Natural killer cell (primary cell): ENCODE data around the gene PSMB2. TPM values are rescaled to one million over a fixed set of nuclear protein-coding genes. Genes with fewer than 3 reads are reported as not detected.

Experiments used
- ATAC-seq, 3 donors: fragments of 150-1000 bp in 2 of 3; fragments of 200-7000 bp in 1 of 3; cut with Tn5 transposase; 1 replicate in 1 of 3; 2 replicates in 2 of 3; pipeline ENCODE4 v1.10.0; 2021; ENCODE audit warnings: mild to moderate bottlenecking in 2 of 3, moderate library complexity in 2 of 3
- DNase-seq, 2 donors: peaks; one replicate each; pipeline versions ENCODE4 v3.0.0 to v3.0.0-alpha.2; 2013 to 2021; ENCODE audit warnings: mixed read lengths in 1 of 2
- H3K27ac ChIP-seq: one replicate; pipeline ENCODE4 v1.5.1; 2013; ENCODE audit warnings: mild to moderate bottlenecking, low read length
- H3K27me3 ChIP-seq: one replicate; pipeline ENCODE4 v1.6.1; 2013; ENCODE audit warnings: low read length; ENCODE audit not compliant: control insufficient read depth, insufficient read depth
- H3K36me3 ChIP-seq: one replicate; pipeline ENCODE4 v1.6.1; 2013; ENCODE audit warnings: low read length; ENCODE audit not compliant: control insufficient read depth, insufficient read depth
- H3K4me1 ChIP-seq: one replicate; pipeline ENCODE4 v1.6.1; 2013; ENCODE audit warnings: low read length; ENCODE audit not compliant: control insufficient read depth, insufficient read depth
- H3K4me3 ChIP-seq: one replicate; pipeline ENCODE4 v1.5.1; 2013; ENCODE audit warnings: low read length
- H3K9me3 ChIP-seq: one replicate; pipeline ENCODE4 v1.6.1; 2013; ENCODE audit warnings: low read length; ENCODE audit not compliant: control insufficient read depth, insufficient read depth
- H3K27ac Mint-ChIP-seq, 2 donors: one replicate each; pipeline ENCODE4 v1.8.0; 2022; ENCODE audit warnings: mild to moderate bottlenecking in 2 of 2, mixed read lengths in 2 of 2, moderate library complexity in 1 of 2
- H3K27me3 Mint-ChIP-seq, 2 donors: one replicate each; pipeline ENCODE4 v1.8.0; 2022; ENCODE audit warnings: low read depth in 2 of 2, mixed read lengths in 2 of 2
- H3K36me3 Mint-ChIP-seq: one replicate; pipeline ENCODE4 v1.8.0; 2022; ENCODE audit warnings: mixed read lengths
- H3K4me1 Mint-ChIP-seq, 2 donors: one replicate each; pipeline ENCODE4 v1.8.0; 2022; ENCODE audit warnings: mixed read lengths in 2 of 2
- H3K4me3 Mint-ChIP-seq: one replicate; pipeline ENCODE4 v1.8.0; 2022; ENCODE audit warnings: mild to moderate bottlenecking, moderate library complexity, mixed read lengths
- H3K9me3 Mint-ChIP-seq, 2 donors: one replicate each; pipeline ENCODE4 v1.8.0; 2022; ENCODE audit warnings: mixed read lengths in 2 of 2
- CTCF ChIP-seq: fragments of 200-600 bp; IDR thresholded peaks from one replicate; pipeline ENCODE4 v1.8.0; 2022; ENCODE audit warnings: antibody characterized with exemption
- WGBS: methylation state at CpG from one replicate; pipeline ENCODE4 v1.1.7; 2013; ENCODE audit warnings: missing lambda C conversion rate; ENCODE audit not compliant: insufficient coverage; 5-methylcytosine and 5-hydroxymethylcytosine counted together
- intact Hi-C: fragments of 100-400 bp; cut with micrococcal nuclease; formaldehyde crosslinking; loops from one replicate; pipeline ENCODE4 v1.14.2; 2022
- total RNA-seq, 4 donors: library from RNA; stranded (reverse); fragments of 120-200 nt in 1 of 4; gene quantifications; one replicate each; pipeline versions ENCODE4 v1.2.3 to v1.2.4, GENCODE V29; 2013 to 2022

PSMB2 gene
- total RNA-seq, 3 donors from 2014 or later (not counting 1 experiment from before 2014, with no cell fraction given), result 37.0 to 45.0 (median 37.3) TPM

DNA sequence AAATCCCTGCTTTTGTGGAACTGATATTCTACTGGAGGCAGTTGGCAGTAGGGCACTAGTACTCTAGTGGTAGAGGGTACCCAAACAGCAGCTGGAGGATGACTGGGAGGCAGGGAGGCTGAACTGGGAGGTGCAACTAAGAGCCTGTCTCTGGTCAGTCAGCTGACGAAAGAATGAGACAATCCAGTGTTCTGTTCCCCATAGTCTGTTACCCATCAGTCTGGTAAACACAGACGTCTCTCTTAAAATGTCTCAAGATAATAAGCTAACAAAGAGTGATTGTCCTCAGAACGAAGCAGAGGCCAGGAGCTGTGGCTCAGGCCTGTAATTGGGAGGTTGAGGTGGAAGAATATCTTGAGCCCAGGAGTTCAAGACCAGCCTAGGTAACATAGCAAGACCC lies 37.9 kb downstream of the PSMB2 start:
- Mint-ChIP-seq H3K4me1 (peaks cover 18 to 19% of the 10 kb centered on the region in 2 donors), H3K36me3 (peaks cover 7% of the 10 kb centered on the region), H3K4me3 (no peak overlapping the region), H3K27ac (no peak overlapping the region), H3K27me3 (no peaks in the 10 kb centered on the region), H3K9me3 (no peaks in the 10 kb centered on the region)
- ATAC-seq (no peak), DNase-seq (no peak)
- intact Hi-C loops, result no loop called here
- TF ChIP-seq CTCF, result no peak
- no peaks in the 10 kb centered on the region for H3K27me3 ChIP-seq
- no peak overlapping the region for H3K27ac ChIP-seq
- peaks cover 60% of the 10 kb centered on the region for H3K36me3 ChIP-seq
- no peak overlapping the region for H3K4me3 ChIP-seq
- no peaks in the 10 kb centered on the region for H3K9me3 ChIP-seq
- 100% methylated on average over 3 of the region's 3 CpGs for WGBS
- no peaks in the 10 kb centered on the region for H3K4me1 ChIP-seq

DNA sequence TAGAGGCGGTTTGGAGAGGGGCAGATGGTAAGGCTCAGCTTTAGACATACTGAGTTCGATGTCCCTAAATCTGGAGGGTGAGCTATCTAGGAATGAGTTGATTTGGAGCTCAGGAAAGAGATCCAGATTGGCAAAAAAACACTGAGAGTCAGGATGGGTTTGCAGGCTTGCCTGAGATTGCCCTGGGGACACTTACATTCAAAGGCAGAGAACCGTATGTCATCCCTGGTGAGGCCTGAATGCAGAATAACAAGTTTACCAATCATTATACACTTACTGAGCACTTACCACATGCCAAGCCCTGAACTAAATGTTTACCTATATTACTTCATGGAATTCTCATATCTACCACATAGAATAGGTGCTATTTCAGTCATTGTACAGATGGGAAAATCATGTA lies 40.7 kb downstream of the PSMB2 start:
- H3K27me3 Mint-ChIP-seq, result no peaks in the 10 kb centered on the region
- no peak overlapping the region for H3K4me3 Mint-ChIP-seq
- intact Hi-C loops, result no loop called here
- peaks cover 7% of the 10 kb centered on the region for H3K36me3 Mint-ChIP-seq
- Histone ChIP-seq H3K36me3 (peaks cover 43% of the 10 kb centered on the region), H3K4me1 (no peaks in the 10 kb centered on the region), H3K27ac (no peak overlapping the region), H3K9me3 (no peaks in the 10 kb centered on the region), H3K4me3 (no peak overlapping the region), H3K27me3 (no peaks in the 10 kb centered on the region)
- no peak for DNase-seq
- H3K4me1 Mint-ChIP-seq, result peaks cover 1 to 12% of the 10 kb centered on the region in 2 donors
- no peak overlapping the region for H3K27ac Mint-ChIP-seq
- H3K9me3 Mint-ChIP-seq, result no peaks in the 10 kb centered on the region
- WGBS, result 99% methylated on average over 3 of the region's 3 CpGs
- no peak for ATAC-seq
- TF ChIP-seq CTCF, result no peak

- Mint-ChIP-seq H3K27ac (no peak overlapping the region), H3K4me1 (peaks cover 0 to 14% of the 10 kb centered on the region in 2 donors), H3K9me3 (no peaks in the 10 kb centered on the region), H3K36me3 (peaks cover 7% of the 10 kb centered on the region), H3K4me3 (no peak overlapping the region), H3K27me3 (no peaks in the 10 kb centered on the region)
- Histone ChIP-seq H3K4me3 (no peak overlapping the region), H3K9me3 (no peaks in the 10 kb centered on the region), H3K36me3 (peaks cover 34% of the 10 kb centered on the region), H3K4me1 (no peaks in the 10 kb centered on the region), H3K27me3 (no peaks in the 10 kb centered on the region), H3K27ac (no peak overlapping the region)
- TF ChIP-seq CTCF, result no peak
- DNase-seq (no peak), ATAC-seq (no peak)
- intact Hi-C loops, result no loop called here
- 97% methylated on average over 3 of the region's 3 CpGs for WGBS
Measured at GRCh38 chr1:35599411-35599810, 41.9 kb downstream of the PSMB2 start.

- H3K4me3 Mint-ChIP-seq, result no peak overlapping the region
- H3K9me3 ChIP-seq, result no peaks in the 10 kb centered on the region
- DNase-seq, result no peak
- no peak for ATAC-seq
- intact Hi-C loops, result no loop called here
- WGBS, result 97% methylated on average over 1 of the region's 2 CpGs
- peaks cover 0 to 10% of the 10 kb centered on the region in 2 donors for H3K4me1 Mint-ChIP-seq
- no peaks in the 10 kb centered on the region for H3K27me3 ChIP-seq
- no peak for TF ChIP-seq CTCF
- no peaks in the 10 kb centered on the region for H3K4me1 ChIP-seq
- peaks cover 29% of the 10 kb centered on the region for H3K36me3 ChIP-seq
- H3K27ac Mint-ChIP-seq, result no peak overlapping the region
- no peaks in the 10 kb centered on the region for H3K9me3 Mint-ChIP-seq
- H3K4me3 ChIP-seq, result no peak overlapping the region
- H3K36me3 Mint-ChIP-seq, result peaks cover 7% of the 10 kb centered on the region
- no peaks in the 10 kb centered on the region for H3K27me3 Mint-ChIP-seq
- H3K27ac ChIP-seq, result no peak overlapping the region
Measured at GRCh38 chr1:35598895-35599294, 42.4 kb downstream of the PSMB2 start.
